Neural progenitor cell (in vitro differentiated cells): ENCODE measurements around the gene MGAT1.

Source experiments
- CTCF ChIP-seq: fragments of 200-600 bp; sonication (generic); IDR thresholded peaks from 2 replicates; pipeline ENCODE4 v1.5.1; 2017; ENCODE audit warnings: antibody characterized with exemption, mild to moderate bottlenecking
- EZH2 ChIP-seq: fragments of 200-600 bp; sonication (generic); IDR thresholded peaks from 2 replicates; pipeline ENCODE4 v1.6.1; 2017; ENCODE audit warnings: antibody characterized with exemption, mild to moderate bottlenecking, moderate library complexity
- EZH2phosphoT487 ChIP-seq: fragments of 200-600 bp; sonication (generic); IDR thresholded peaks from 2 replicates; pipeline ENCODE4 v1.6.1; 2017; ENCODE audit warnings: antibody characterized with exemption

- TF ChIP-seq EZH2phosphoT487 (no peak), CTCF (no peak), EZH2 (no peak)
These were observed 58.4 kb downstream of the MGAT1 start for GRCh38 chr5:180744253-180744652.
